HG03521 (cell line): ENCODE data around the gene BTG1.
A peak's percentile ranks its signal among the peaks of the same experiment; 100 is the strongest.

Experiments used
- ATAC-seq: cut with Tn5 transposase; IDR thresholded peaks from one replicate; pipeline ENCODE4 v1.9.1; 2021; ENCODE audit warnings: mild to moderate bottlenecking, moderate library complexity; ENCODE audit not compliant: unreplicated experiment

BTG1 gene

DNA sequence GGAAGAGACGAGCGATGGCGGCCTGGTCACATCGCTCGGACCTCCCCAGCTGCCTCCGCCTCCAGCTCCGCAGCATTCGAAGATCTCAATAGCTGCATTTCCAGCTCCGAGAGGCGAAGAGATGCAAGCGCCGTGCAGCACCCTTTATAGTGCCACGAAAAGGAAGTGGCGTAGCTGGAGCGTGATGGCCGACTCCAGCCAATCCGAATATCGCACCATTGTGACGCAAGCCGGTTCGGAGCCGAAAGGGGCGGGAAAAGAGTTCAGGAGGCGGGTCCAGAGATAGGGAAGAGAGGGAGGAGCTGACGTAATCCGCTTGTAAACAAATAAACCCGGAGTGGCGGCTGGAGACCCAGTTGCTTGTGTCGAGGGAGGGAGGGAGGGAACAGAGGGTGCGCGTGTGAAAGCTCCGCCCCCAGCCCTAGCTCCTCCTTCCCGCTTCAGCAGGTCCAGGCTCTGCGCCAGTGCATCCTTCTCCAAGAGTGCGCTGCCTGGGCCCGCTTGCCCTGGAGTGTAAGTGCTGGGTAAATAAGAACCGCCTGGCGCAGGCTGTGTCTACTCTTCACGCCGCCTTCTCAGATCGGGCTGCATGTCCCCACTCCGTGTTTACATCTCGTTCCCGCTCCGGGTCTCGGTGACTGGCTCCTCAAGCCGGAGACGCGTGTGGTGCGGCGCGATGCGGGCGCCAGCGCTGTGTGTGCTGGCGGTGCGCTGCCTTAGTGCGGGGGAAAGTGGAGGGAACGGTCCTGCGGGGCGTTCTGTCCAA, at the start of gene BTG1:
Gene BTG1 (minus strand): TSS at position 116 of the 766 bp plus-strand sequence. CDS start 311 bp downstream, outside the sequence.
- peak; percentile 70 for ATAC-seq

DNA sequence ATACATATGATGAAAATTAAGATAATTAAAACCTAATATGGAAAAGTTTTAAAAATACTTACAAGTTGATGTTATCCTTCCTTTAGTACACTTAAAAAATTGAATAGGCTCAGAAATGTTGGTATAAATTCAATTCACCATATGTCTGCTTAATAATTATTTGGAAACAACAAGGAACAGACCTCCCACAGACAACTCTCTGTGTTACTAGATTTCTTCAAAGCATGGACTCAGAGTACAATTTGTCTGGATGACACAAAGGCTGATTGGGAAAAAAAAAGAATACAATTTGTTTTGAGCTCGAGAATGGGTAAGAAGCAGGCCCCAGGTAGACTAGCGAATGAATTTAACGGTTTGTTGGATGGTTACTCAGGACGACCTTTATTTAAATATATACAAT, 48.9 kb upstream of the BTG1 start:
- no peak for ATAC-seq

DNA sequence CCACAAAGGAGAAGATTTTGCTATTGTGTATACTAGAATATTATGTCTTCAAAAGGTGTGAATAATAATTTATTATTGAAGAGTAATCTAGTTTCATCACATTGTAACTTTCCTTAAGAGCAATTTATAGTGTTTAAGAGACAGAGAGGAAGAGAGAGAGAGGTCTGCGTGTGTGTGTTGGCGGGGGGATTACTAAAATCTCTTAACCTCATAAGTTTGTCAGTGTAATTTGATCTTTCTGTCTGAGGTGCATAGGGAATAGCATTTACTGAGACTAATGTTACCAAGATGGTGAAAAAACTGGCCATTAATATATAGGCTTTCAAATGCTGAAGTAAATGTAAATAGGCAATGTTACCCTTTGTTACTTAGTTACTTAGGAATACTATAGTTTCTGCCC, 48.2 kb upstream of the BTG1 start:
- no peak for ATAC-seq

DNA sequence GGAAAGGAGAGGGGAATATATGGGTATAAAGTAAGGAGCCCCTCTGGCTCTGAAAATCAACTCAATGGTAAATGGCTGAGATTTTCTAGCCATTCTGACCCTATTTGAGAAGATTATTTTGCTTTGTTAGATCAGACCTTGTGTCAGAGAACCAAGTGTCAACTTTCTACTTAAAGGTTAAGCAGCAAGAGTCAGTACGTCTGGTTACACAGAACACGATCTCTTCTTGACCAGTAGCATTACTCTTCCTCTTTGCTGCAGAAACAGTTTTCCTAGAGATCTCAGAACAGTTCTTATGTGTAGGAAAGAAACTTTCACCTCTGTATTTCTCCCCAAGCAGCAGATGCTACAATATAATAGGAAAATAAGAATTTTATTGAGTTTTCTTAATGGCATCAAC, 47.4 kb upstream of the BTG1 start:
- ATAC-seq = no peak

DNA sequence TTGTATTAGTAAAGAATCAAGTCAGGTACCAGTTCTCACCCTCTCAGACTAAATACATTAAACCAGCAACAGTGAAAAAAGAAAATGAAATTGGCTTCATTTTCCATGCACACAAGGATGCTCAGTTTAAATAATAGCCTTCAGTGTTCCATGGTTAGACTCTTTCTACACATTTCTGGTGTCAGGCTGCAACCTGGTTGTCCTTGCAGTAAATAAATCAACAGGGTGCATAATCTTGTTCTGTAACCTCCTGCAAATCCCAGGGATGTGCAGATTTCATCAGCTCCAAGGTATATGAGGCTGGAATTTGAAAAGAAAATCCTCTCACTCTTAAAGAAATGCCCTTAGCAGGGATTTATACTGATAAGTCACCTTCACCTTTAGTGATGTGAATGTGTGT, 46.7 kb upstream of the BTG1 start:
- ATAC-seq = no peak

- no peak for ATAC-seq
These were observed 45.4 kb upstream of the BTG1 start for GRCh38 chr12:92191061-92191460.

- no peak for ATAC-seq
These were observed 43.0 kb upstream of the BTG1 start for GRCh38 chr12:92188517-92189188.

- ATAC-seq = no peak
These were observed 40.4 kb upstream of the BTG1 start for GRCh38 chr12:92186038-92186470.

GRCh38 chr12:92185052-92185451, 39.4 kb upstream of the BTG1 start:
- no peak for ATAC-seq

- no peak for ATAC-seq
These were observed 37.9 kb upstream of the BTG1 start for GRCh38 chr12:92183575-92183974.

- ATAC-seq = no peak
These were observed 32.7 kb upstream of the BTG1 start for GRCh38 chr12:92178340-92178739.

DNA sequence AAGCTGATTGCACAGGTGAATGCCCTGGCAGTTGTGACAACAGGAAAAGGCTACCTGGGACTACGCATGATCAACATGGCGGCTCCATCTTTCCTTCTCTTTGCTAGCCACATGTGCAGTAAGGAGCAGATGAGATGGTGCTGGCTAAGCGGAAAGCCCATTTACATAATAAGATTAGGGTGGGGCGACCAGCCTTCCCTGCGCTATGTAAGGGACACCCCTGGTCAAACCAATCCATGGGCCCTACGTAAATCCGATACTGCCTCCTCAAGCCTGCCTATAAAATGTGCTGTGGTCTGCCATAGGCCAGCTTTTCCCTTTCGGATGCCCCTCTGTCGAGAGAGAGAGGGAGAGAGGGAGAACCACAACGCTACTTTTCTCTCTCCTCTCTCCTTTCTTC, 31.0 kb upstream of the BTG1 start:
- no peak for ATAC-seq

DNA sequence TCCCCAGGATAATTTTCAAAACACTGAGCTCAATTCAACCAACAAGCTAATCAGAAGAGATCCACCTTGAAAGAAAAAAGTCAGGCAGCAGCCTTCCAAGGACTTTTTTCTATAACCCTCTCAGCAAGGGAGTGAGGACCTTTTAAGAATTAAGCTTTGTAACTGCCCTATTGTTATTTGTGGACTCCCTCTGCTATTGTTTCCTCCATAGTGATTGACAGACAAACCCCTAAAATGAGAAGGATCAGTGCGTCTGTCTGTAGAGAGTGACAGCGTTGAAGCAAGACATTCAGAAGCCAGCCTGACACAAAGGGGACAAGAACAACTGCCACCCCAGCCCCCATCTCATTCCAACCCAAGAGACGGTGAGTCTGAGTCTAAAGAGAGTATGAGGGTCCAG, 30.3 kb upstream of the BTG1 start:
- no peak for ATAC-seq

GRCh38 chr12:92170050-92170449, 24.4 kb upstream of the BTG1 start:
- ATAC-seq = no peak

DNA sequence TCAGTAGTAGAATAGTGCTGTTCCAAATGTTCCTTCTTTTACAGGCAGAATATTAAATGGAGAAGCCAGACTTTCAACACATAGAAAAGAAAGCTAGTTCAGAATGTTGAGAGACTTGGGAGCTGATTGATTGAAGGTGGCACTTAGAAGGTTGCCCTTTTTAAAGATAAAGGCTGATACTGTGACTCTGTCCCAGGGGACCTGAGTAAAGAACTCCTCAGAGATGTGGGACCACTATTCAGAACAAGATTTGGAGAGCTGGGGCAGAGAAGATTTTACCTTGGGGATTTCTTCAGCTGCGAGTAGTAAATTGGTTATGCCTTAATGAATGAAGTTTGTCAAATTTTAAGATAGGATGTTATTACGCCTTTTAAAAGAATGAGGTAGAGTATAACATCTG, 21.4 kb upstream of the BTG1 start:
- no peak for ATAC-seq

- no peak for ATAC-seq
These were observed 19.1 kb upstream of the BTG1 start for GRCh38 chr12:92164712-92165111.

GRCh38 chr12:92162079-92162478, 16.4 kb upstream of the BTG1 start:
- ATAC-seq = no peak

DNA sequence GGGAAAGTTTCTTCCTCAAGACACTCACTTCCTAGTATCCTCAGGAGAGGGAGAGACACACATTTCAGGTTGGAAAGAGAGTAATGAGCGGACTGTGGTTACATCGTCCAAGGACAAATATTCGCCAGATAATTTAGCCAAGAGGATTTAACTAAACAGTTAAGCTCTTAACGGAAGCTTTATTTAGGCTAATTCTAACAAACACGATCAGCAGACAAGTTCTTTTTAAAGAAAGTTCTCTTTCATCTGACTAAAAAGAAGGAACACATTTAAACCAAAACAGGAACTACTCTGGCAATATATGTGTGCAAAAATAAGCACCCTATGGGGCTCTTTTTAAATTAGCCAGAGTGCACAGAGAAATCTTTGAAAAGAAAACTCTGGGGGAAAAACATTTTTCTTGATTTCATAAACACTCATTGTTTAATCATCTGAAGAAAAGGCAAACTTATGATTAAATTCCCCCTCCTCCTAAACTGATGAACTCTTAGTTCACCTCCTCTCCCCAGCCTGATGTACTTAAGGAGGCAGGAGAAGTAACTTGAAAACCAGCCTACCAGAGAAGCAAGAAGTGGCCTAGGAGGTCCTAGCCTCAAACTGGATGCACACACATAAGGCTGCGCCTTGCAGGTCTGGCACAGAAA, 13.3 kb upstream of the BTG1 start:
- ATAC-seq = no peak

DNA sequence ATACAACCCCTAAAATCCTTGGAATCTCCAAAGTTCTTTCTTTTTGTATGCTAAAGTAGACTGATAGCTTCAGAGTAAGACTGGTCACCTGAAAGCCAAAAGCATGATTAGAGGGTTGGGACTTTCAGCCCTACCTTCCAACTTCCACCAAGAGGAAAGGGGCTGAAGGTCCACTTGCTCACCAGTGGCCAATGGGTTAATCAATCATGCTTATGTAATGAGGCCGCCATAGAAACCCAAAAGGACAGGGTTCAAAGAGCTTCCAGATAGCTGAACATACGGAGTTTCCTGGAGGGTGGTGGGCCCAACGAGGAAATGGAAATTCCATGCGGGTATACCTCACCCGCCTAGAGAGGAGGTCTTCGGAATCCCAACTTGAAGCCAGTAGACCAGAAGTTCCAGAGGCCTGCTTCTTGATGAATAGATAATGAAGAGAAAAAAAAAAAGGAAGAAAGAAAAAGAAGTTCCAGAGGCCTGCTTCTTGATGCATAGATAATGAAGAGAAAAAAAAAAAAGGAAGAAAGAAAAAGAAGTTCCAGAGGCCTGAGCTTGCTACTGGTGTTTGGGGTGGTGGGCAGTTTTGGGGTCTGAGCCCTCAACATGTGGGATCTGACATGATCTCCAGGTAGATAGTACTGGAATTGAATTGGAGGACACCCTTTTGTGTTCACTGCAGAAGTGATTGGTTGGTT, 11.2 kb upstream of the BTG1 start:
- ATAC-seq = no peak

DNA sequence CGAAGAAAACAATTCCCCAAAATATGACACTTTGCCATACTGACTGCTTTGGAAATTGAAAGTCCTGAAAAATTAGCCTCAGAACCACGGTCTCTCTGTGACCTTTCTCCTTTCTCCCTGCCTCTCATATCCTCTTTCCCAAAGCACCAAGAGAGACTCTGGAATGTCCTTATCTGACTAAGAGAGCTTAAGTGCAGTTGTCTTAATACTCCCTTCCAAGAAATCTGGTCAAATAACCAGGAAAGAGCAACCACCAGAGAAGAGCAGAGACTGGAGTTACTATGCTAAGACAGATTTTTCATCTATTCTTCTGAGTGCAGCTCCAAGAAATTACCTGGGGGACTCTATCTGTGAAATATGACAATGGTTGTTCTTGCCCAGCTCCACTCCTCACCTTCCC, 10.5 kb upstream of the BTG1 start:
- ATAC-seq = no peak

- ATAC-seq = no peak
These were observed 10.1 kb upstream of the BTG1 start for GRCh38 chr12:92155733-92156132.
